GM23338 (cell line): ENCODE results near the gene SMARCE1. TPM values are rescaled to one million over a fixed set of nuclear protein-coding genes. Genes with fewer than 3 reads are reported as not detected.
A peak's percentile ranks its signal among the peaks of the same experiment; 100 is the strongest.

Source experiments
- ATAC-seq: fragments of 200-7000 bp; cut with Tn5 transposase; 3 replicates; pipeline ENCODE4 v1.9.1; 2020
- DNase-seq: peaks from one replicate; pipeline ENCODE4 v3.0.0-alpha.2; 2015; ENCODE audit warnings: low spot score
- H2AFZ ChIP-seq: fragments of 200-600 bp; sonication (generic); 2 replicates; pipeline ENCODE4 v1.8.0; 2016; ENCODE audit warnings: antibody characterized with exemption, mild to moderate bottlenecking, moderate library complexity
- H3F3A ChIP-seq: fragments of 200-600 bp; sonication (generic); replicated peaks from 2 replicates; pipeline ENCODE4 v1.8.0; 2017; ENCODE audit warnings: antibody characterized with exemption, mixed run types, low read depth
- H3K27ac ChIP-seq: fragments of 200-600 bp; sonication (generic); 2 replicates; pipeline ENCODE4 v1.6.1; 2016; ENCODE audit warnings: low read depth
- H3K27me3 ChIP-seq: fragments of 200-600 bp; sonication (generic); 2 replicates; pipeline ENCODE4 v1.8.0; 2016; ENCODE audit warnings: mild to moderate bottlenecking, mixed run types, moderate library complexity; ENCODE audit not compliant: insufficient read depth
- H3K36me3 ChIP-seq: fragments of 200-600 bp; sonication (generic); 2 replicates; pipeline ENCODE4 v1.8.0; 2016; ENCODE audit warnings: mild to moderate bottlenecking; ENCODE audit not compliant: insufficient read depth
- H3K4me1 ChIP-seq: fragments of 200-600 bp; sonication (generic); 2 replicates; pipeline ENCODE4 v1.8.0; 2016; ENCODE audit warnings: mild to moderate bottlenecking, moderate library complexity; ENCODE audit not compliant: insufficient read depth
- H3K4me2 ChIP-seq: fragments of 200-600 bp; sonication (generic); 2 replicates; pipeline ENCODE4 v1.7.1; 2017; ENCODE audit warnings: mixed run types
- H3K4me3 ChIP-seq: fragments of 200-600 bp; sonication (generic); 2 replicates; pipeline ENCODE4 v1.6.1; 2016; ENCODE audit warnings: mixed run types
- H3K79me2 ChIP-seq: fragments of 200-600 bp; sonication (generic); replicated peaks from 2 replicates; pipeline ENCODE4 v1.8.0; 2017; ENCODE audit warnings: mild to moderate bottlenecking; ENCODE audit not compliant: insufficient read depth
- H3K9me2 ChIP-seq: fragments of 200-600 bp; sonication (generic); 2 replicates; pipeline ENCODE4 v1.8.0; 2017; ENCODE audit not compliant: insufficient read depth
- H4K20me1 ChIP-seq: fragments of 200-600 bp; sonication (generic); replicated peaks from 2 replicates; pipeline ENCODE4 v1.8.0; 2017; ENCODE audit warnings: mild to moderate bottlenecking; ENCODE audit not compliant: insufficient read depth
- H3K27ac Mint-ChIP-seq: 2 replicates; pipeline ENCODE4 v1.8.0; 2020; ENCODE audit warnings: inconsistent platforms, mild to moderate bottlenecking, moderate library complexity, mixed read lengths
- H3K27me3 Mint-ChIP-seq: 3 replicates; pipeline ENCODE4 v1.8.0; 2022; ENCODE audit warnings: low read depth, mild to moderate bottlenecking, moderate library complexity, mixed read lengths, inconsistent platforms; ENCODE audit not compliant: insufficient read depth, poor library complexity
- H3K36me3 Mint-ChIP-seq: 3 replicates; pipeline ENCODE4 v1.8.0; 2021; ENCODE audit warnings: low read depth, mild to moderate bottlenecking, inconsistent platforms, moderate library complexity, mixed read lengths
- H3K4me1 Mint-ChIP-seq: 3 replicates; pipeline ENCODE4 v1.8.0; 2020; ENCODE audit warnings: mild to moderate bottlenecking, inconsistent platforms, mixed read lengths
- H3K4me3 Mint-ChIP-seq: 3 replicates; pipeline ENCODE4 v1.8.0; 2021; ENCODE audit warnings: moderate library complexity, mild to moderate bottlenecking, inconsistent platforms, mixed read lengths
- H3K9me3 Mint-ChIP-seq: 3 replicates; pipeline ENCODE4 v1.8.0; 2020; ENCODE audit warnings: moderate library complexity, mild to moderate bottlenecking, inconsistent platforms, mixed read lengths
- CREB1 ChIP-seq: fragments of 250-450 bp; sonication (Bioruptor Pico); IDR thresholded peaks from 2 replicates; pipeline ENCODE4 v1.5.0; 2020; ENCODE audit warnings: low read depth, mild to moderate bottlenecking, moderate library complexity
- EZH2 ChIP-seq: fragments of 200-600 bp; sonication (generic); IDR thresholded peaks from one replicate; pipeline ENCODE4 v1.8.0; 2017; ENCODE audit warnings: antibody characterized with exemption, mild to moderate bottlenecking, low read depth; ENCODE audit not compliant: unreplicated experiment
- EZH2phosphoT487 ChIP-seq: fragments of 200-600 bp; sonication (generic); IDR thresholded peaks from one replicate; pipeline ENCODE4 v1.8.1; 2018; ENCODE audit warnings: antibody characterized with exemption; ENCODE audit not compliant: unreplicated experiment
- NANOG ChIP-seq: IDR thresholded peaks from 2 replicates; pipeline ENCODE4 v1.6.1; 2016; ENCODE audit warnings: antibody characterized with exemption, borderline replicate concordance
- POLR2AphosphoS5 ChIP-seq: IDR thresholded peaks from 2 replicates; pipeline ENCODE4 v1.6.1; 2016; ENCODE audit warnings: antibody characterized with exemption, low read depth
- STAT1 ChIP-seq: IDR thresholded peaks from one replicate; pipeline ENCODE4 v1.6.1; 2016; ENCODE audit warnings: antibody characterized with exemption; ENCODE audit not compliant: unreplicated experiment
- ZNF114 ChIP-seq: fragments of 250-450 bp; sonication (Bioruptor Pico); IDR thresholded peaks from 2 replicates; pipeline ENCODE4 v1.5.0; 2020; ENCODE audit warnings: mild to moderate bottlenecking, moderate library complexity
- ZNF331 ChIP-seq: fragments of 250-450 bp; sonication (Bioruptor Pico); IDR thresholded peaks from 2 replicates; pipeline ENCODE4 v1.5.0; 2020; ENCODE audit warnings: low read depth, mild to moderate bottlenecking, moderate library complexity
- polyA plus RNA-seq: library from polyadenylated mRNA; unstranded; fragments of >200 nt; fragmentation: Nextera tagmentation; extraction: Ambion mirVana; gene quantifications from 2 replicates; pipeline ENCODE4 v1.2.1, GENCODE V29; 2016
- total RNA-seq: library from RNA; depleted of rRNA; stranded (reverse); fragments of >200 nt; shearing (Covaris generic); gene quantifications from 2 replicates; pipeline ENCODE4 v1.2.3, GENCODE V29; 2014
- TF ChIP-seq, protein P1 (sequence below), 2 experiments: fragments of 200-600 bp in 1 of 2; sonication (generic) in 1 of 2; conservative IDR thresholded peaks; 2 replicates each; pipeline versions ENCODE4 v1.5.1 to v1.6.1; 2016 to 2017; ENCODE audit warnings: antibody characterized with exemption in 2 of 2, low read depth in 2 of 2, mild to moderate bottlenecking in 2 of 2, moderate library complexity in 1 of 2
- TF ChIP-seq, protein P2 (sequence below): IDR thresholded peaks from one replicate; pipeline ENCODE4 v1.6.1; 2018; ENCODE audit warnings: antibody characterized with exemption; ENCODE audit not compliant: unreplicated experiment
- TF ChIP-seq, protein P3 (sequence below): IDR thresholded peaks from 2 replicates; pipeline ENCODE4 v1.6.1; 2016; ENCODE audit warnings: antibody characterized with exemption

Gene SMARCE1
- total and polyA plus RNA-seq, 2 experiments from 2014 or later, result 101 to 258 TPM

DNA sequence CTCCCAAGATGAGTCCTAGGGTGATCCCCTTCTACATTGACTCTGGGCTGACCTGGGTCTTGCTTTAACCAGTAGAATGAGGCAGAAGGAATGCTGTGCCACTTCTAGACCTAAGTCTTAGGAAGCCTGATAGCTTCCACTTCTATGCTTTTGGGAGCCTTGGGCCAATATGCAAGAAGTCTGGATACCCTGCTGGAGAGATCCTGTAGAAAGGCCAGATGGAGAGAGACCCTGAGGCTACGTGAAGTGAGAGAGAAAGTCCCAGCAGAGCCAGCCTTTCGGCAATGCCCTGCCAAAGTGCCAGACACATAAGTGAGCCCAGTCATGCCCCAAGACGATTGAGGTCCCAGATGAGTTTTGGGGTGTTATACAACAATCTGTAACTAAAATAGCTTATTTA is 15.6 kb upstream of the SMARCE1 start:
- no peaks in the 10 kb centered on the region for H3K9me3 Mint-ChIP-seq
- Histone ChIP-seq H3K4me2 (no peak overlapping the region), H4K20me1 (no peaks in the 10 kb centered on the region), H3K79me2 (no peaks in the 10 kb centered on the region), H3K4me3 (no peak overlapping the region), H3K36me3 (no peaks in the 10 kb centered on the region), H3K9me2 (no peaks in the 10 kb centered on the region), H3K27ac (no peak overlapping the region), H3K27me3 (no peaks in the 10 kb centered on the region), H2AFZ (peak overlapping the region; percentile 88), H3F3A (no peaks in the 10 kb centered on the region), H3K4me1 (no peaks in the 10 kb centered on the region)
- no peak overlapping the region for H3K27ac Mint-ChIP-seq
- no peak overlapping the region for H3K4me3 Mint-ChIP-seq
- peaks cover 2% of the 10 kb centered on the region for H3K27me3 Mint-ChIP-seq
- H3K36me3 Mint-ChIP-seq, result no peaks in the 10 kb centered on the region
- TF ChIP-seq POLR2AphosphoS5 (no peak), STAT1 (no peak), NANOG (no peak), EZH2phosphoT487 (no peak), ZNF114 (CRISPR knock-in tag) (no peak), ZNF331 (CRISPR knock-in tag) (no peak), CREB1 (CRISPR knock-in tag) (no peak)
- TF ChIP-seq, protein P1, sequence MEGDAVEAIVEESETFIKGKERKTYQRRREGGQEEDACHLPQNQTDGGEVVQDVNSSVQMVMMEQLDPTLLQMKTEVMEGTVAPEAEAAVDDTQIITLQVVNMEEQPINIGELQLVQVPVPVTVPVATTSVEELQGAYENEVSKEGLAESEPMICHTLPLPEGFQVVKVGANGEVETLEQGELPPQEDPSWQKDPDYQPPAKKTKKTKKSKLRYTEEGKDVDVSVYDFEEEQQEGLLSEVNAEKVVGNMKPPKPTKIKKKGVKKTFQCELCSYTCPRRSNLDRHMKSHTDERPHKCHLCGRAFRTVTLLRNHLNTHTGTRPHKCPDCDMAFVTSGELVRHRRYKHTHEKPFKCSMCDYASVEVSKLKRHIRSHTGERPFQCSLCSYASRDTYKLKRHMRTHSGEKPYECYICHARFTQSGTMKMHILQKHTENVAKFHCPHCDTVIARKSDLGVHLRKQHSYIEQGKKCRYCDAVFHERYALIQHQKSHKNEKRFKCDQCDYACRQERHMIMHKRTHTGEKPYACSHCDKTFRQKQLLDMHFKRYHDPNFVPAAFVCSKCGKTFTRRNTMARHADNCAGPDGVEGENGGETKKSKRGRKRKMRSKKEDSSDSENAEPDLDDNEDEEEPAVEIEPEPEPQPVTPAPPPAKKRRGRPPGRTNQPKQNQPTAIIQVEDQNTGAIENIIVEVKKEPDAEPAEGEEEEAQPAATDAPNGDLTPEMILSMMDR (conservative IDR thresholded peaks at IDR 0.05; ENCODE audit: low read depth in 2 of 2), result no peak
- TF ChIP-seq, protein P2, sequence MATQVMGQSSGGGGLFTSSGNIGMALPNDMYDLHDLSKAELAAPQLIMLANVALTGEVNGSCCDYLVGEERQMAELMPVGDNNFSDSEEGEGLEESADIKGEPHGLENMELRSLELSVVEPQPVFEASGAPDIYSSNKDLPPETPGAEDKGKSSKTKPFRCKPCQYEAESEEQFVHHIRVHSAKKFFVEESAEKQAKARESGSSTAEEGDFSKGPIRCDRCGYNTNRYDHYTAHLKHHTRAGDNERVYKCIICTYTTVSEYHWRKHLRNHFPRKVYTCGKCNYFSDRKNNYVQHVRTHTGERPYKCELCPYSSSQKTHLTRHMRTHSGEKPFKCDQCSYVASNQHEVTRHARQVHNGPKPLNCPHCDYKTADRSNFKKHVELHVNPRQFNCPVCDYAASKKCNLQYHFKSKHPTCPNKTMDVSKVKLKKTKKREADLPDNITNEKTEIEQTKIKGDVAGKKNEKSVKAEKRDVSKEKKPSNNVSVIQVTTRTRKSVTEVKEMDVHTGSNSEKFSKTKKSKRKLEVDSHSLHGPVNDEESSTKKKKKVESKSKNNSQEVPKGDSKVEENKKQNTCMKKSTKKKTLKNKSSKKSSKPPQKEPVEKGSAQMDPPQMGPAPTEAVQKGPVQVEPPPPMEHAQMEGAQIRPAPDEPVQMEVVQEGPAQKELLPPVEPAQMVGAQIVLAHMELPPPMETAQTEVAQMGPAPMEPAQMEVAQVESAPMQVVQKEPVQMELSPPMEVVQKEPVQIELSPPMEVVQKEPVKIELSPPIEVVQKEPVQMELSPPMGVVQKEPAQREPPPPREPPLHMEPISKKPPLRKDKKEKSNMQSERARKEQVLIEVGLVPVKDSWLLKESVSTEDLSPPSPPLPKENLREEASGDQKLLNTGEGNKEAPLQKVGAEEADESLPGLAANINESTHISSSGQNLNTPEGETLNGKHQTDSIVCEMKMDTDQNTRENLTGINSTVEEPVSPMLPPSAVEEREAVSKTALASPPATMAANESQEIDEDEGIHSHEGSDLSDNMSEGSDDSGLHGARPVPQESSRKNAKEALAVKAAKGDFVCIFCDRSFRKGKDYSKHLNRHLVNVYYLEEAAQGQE, result no peak
- TF ChIP-seq, protein P3, sequence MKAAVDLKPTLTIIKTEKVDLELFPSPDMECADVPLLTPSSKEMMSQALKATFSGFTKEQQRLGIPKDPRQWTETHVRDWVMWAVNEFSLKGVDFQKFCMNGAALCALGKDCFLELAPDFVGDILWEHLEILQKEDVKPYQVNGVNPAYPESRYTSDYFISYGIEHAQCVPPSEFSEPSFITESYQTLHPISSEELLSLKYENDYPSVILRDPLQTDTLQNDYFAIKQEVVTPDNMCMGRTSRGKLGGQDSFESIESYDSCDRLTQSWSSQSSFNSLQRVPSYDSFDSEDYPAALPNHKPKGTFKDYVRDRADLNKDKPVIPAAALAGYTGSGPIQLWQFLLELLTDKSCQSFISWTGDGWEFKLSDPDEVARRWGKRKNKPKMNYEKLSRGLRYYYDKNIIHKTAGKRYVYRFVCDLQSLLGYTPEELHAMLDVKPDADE, result no peak
- peak; percentile 19 for DNase-seq
- peak; percentile 42 for ATAC-seq
- peaks cover 14% of the 10 kb centered on the region for H3K4me1 Mint-ChIP-seq

DNA sequence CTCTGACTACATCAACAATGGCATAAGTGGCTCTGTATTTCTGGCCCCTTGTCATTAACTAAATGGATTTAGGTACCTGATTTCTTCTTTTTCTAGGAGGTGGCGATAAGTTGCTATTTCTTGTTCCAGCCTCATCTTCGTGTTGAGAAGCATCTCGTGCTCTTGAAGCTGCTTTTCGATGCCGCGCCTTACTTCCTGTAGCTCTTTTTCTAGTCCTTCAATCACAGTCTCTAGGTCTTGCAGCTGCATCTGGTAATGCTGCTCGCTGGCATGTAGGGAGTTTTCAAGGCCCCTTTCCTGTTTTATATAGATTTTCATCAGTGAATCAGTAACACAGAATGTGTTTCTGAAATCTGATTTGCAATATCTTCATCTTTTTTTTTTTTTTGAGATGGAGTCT is 12.3 kb upstream of the SMARCE1 start:
- Histone ChIP-seq H3K4me2 (no peak overlapping the region), H4K20me1 (no peaks in the 10 kb centered on the region), H3K9me2 (no peaks in the 10 kb centered on the region), H3K27ac (no peak overlapping the region), H2AFZ (0 out of 2 replicates have a peak overlapping the region, but pooled peaks have one; percentile 24), H3K27me3 (no peaks in the 10 kb centered on the region), H3K36me3 (no peaks in the 10 kb centered on the region), H3K4me3 (no peak overlapping the region), H3K4me1 (no peaks in the 10 kb centered on the region), H3K79me2 (no peaks in the 10 kb centered on the region), H3F3A (no peaks in the 10 kb centered on the region)
- DNase-seq (no peak), ATAC-seq (no peak)
- no peaks in the 10 kb centered on the region for H3K9me3 Mint-ChIP-seq
- peaks cover 6% of the 10 kb centered on the region; the same call in 2 of the 3 replicates for H3K4me1 Mint-ChIP-seq
- H3K27me3 Mint-ChIP-seq, result no peaks in the 10 kb centered on the region
- H3K4me3 Mint-ChIP-seq, result no peak overlapping the region
- no peak overlapping the region for H3K27ac Mint-ChIP-seq
- H3K36me3 Mint-ChIP-seq, result no peaks in the 10 kb centered on the region
- TF ChIP-seq NANOG, result no peak
- no peak for TF ChIP-seq CREB1 (CRISPR knock-in tag)
- TF ChIP-seq, protein P3, result no peak
- no peak for TF ChIP-seq EZH2phosphoT487
- TF ChIP-seq, protein P1 (conservative IDR thresholded peaks at IDR 0.05; ENCODE audit: low read depth in 2 of 2), result no peak
- TF ChIP-seq EZH2, result no peak
